ENCODE data around the gene JARID2. TPM values are rescaled to one million over a fixed set of nuclear protein-coding genes. Genes with fewer than 3 reads are reported as not detected.

The JARID2 gene
- polyA plus RNA-seq, 1 donor (not counting 4 experiments of a cell fraction or from before 2014, with no cell fraction given): 11.0 TPM

GRCh38 chr6:15376900-15377487 lies 131.1 kb downstream of the JARID2 start:
- Histone ChIP-seq H3K9me1 (ENCODE audit: control insufficient read depth, extremely low read depth, insufficient read depth, low read length) (peaks cover 6% of the 10 kb centered on the region), H2AFZ (ENCODE audit: control insufficient read depth, low read length) (no peak overlapping the region), H3K9me3 (ENCODE audit: control insufficient read depth, low read depth, low read length) (no peaks in the 10 kb centered on the region), H3K9ac (ENCODE audit: control insufficient read depth, extremely low read depth, insufficient read depth, low read length) (no peak overlapping the region), H3K27ac (ENCODE audit: control insufficient read depth, insufficient read depth, low read length) (no peak overlapping the region), H3K4me3 (ENCODE audit: control insufficient read depth in 2 of 3, extremely low read depth in 1 of 3, insufficient read depth in 2 of 3, low read depth in 1 of 3, low read length in 3 of 3) (no peak overlapping the region), H3K79me2 (ENCODE audit: control insufficient read depth, insufficient read depth, low read length) (peaks cover 93% of the 10 kb centered on the region), H3K4me2 (ENCODE audit: control insufficient read depth, extremely low read depth, insufficient read depth, low read depth, low read length) (no peak overlapping the region), H3K27me3 (ENCODE audit: control insufficient read depth, extremely low read depth, insufficient read depth, low read length) (no peaks in the 10 kb centered on the region), H3K4me1 (ENCODE audit: control insufficient read depth, extremely low read depth, insufficient read depth, low read length) (peaks cover 17% of the 10 kb centered on the region), H3K36me3 (ENCODE audit: control insufficient read depth in 2 of 2, extremely low read depth in 1 of 2, insufficient read depth in 2 of 2, low read length in 2 of 2) (no peaks in the 10 kb centered on the region), H4K20me1 (ENCODE audit: control insufficient read depth, extremely low read depth, insufficient read depth, low read length) (peaks cover 4% of the 10 kb centered on the region)
- dilution Hi-C loops (cut with MboI; ENCODE audit: extremely low pct_ligation_motif_present, low sequenced_read_pairs): no loop called here
- no peak for DNase-seq (ENCODE audit: low read depth, low spot score)
- no peak for TF ChIP-seq EZH2 (IDR thresholded peaks at IDR 0.05; ENCODE audit: low read length)
- TF ChIP-seq, protein P1, sequence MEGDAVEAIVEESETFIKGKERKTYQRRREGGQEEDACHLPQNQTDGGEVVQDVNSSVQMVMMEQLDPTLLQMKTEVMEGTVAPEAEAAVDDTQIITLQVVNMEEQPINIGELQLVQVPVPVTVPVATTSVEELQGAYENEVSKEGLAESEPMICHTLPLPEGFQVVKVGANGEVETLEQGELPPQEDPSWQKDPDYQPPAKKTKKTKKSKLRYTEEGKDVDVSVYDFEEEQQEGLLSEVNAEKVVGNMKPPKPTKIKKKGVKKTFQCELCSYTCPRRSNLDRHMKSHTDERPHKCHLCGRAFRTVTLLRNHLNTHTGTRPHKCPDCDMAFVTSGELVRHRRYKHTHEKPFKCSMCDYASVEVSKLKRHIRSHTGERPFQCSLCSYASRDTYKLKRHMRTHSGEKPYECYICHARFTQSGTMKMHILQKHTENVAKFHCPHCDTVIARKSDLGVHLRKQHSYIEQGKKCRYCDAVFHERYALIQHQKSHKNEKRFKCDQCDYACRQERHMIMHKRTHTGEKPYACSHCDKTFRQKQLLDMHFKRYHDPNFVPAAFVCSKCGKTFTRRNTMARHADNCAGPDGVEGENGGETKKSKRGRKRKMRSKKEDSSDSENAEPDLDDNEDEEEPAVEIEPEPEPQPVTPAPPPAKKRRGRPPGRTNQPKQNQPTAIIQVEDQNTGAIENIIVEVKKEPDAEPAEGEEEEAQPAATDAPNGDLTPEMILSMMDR (optimal IDR thresholded peaks at IDR 0.05 in 1 of 3, IDR thresholded peaks at IDR 0.05 in 1 of 3, conservative IDR thresholded peaks at IDR 0.05 in 1 of 3; ENCODE audit: extremely low read depth in 1 of 3, insufficient read depth in 2 of 3, low read length in 3 of 3): no peak
- no peak for FAIRE-seq

DNA sequence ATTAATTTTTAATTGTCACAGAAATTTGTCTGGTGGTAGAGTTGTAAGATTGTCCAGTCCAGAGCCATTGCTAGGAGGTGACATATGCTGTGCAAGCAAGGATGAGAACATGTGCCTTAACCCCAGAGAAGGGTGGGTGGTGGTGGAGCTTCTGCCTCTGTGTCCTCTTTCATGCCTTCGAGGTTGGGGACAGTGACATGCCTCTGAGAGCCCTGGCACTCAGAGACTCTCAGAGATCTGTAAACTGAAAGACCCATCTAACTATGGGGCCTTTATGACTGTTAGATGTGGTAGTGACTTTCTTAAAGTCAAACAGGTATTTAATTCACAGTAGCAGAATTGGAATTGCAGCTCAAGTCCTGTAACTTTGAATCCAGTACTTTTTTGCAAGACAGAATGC lies 132.4 kb downstream of the JARID2 start:
- H3K4me1 ChIP-seq (ENCODE audit: control insufficient read depth, extremely low read depth, insufficient read depth, low read length): peaks cover 23% of the 10 kb centered on the region
- H3K27ac ChIP-seq (ENCODE audit: control insufficient read depth, insufficient read depth, low read length): no peak overlapping the region
- no peaks in the 10 kb centered on the region for H3K9me3 ChIP-seq (ENCODE audit: control insufficient read depth, low read depth, low read length)
- TF ChIP-seq, protein P1 (optimal IDR thresholded peaks at IDR 0.05 in 1 of 3, IDR thresholded peaks at IDR 0.05 in 1 of 3, conservative IDR thresholded peaks at IDR 0.05 in 1 of 3; ENCODE audit: extremely low read depth in 1 of 3, insufficient read depth in 2 of 3, low read length in 3 of 3): no peak
- no peak for TF ChIP-seq EZH2 (IDR thresholded peaks at IDR 0.05; ENCODE audit: low read length)
- H3K36me3 ChIP-seq (ENCODE audit: control insufficient read depth in 2 of 2, extremely low read depth in 1 of 2, insufficient read depth in 2 of 2, low read length in 2 of 2): peaks cover 0 to 6% of the 10 kb centered on the region in 2 experiments
- H3K4me3 ChIP-seq (ENCODE audit: control insufficient read depth in 2 of 3, extremely low read depth in 1 of 3, insufficient read depth in 2 of 3, low read depth in 1 of 3, low read length in 3 of 3): no peak overlapping the region
- dilution Hi-C loops (cut with MboI; ENCODE audit: extremely low pct_ligation_motif_present, low sequenced_read_pairs): no loop called here
- peaks cover 8% of the 10 kb centered on the region for H4K20me1 ChIP-seq (ENCODE audit: control insufficient read depth, extremely low read depth, insufficient read depth, low read length)
- H2AFZ ChIP-seq (ENCODE audit: control insufficient read depth, low read length): no peak overlapping the region
- H3K9me1 ChIP-seq (ENCODE audit: control insufficient read depth, extremely low read depth, insufficient read depth, low read length): peaks cover 6% of the 10 kb centered on the region
- no peak for DNase-seq (ENCODE audit: low read depth, low spot score)
- H3K27me3 ChIP-seq (ENCODE audit: control insufficient read depth, extremely low read depth, insufficient read depth, low read length): no peaks in the 10 kb centered on the region
- no peak overlapping the region for H3K9ac ChIP-seq (ENCODE audit: control insufficient read depth, extremely low read depth, insufficient read depth, low read length)
- no peak for FAIRE-seq
- peaks cover 94% of the 10 kb centered on the region for H3K79me2 ChIP-seq (ENCODE audit: control insufficient read depth, insufficient read depth, low read length)
- H3K4me2 ChIP-seq (ENCODE audit: control insufficient read depth, extremely low read depth, insufficient read depth, low read depth, low read length): no peak overlapping the region

All from keratinocyte (primary cell).